ENCODE data around the gene OLFML2A. TPM values are rescaled to one million over a fixed set of nuclear protein-coding genes. Genes with fewer than 3 reads are reported as not detected.

The OLFML2A gene
- polyA plus RNA-seq, 1 donor = 11.7 TPM

GRCh38 chr9:124759327-124759726, 17.6 kb upstream of the OLFML2A start:
- WGBS (ENCODE audit: insufficient coverage, low lambda C conversion rate) = no CpG with 5 or more reads among the region's 2 CpGs
- no peaks in the 10 kb centered on the region for H3K9me3 ChIP-seq (ENCODE audit: control insufficient read depth, low read depth, low read length)
- H3K27me3 ChIP-seq (ENCODE audit: control insufficient read depth, insufficient read depth, low read length) = no peaks in the 10 kb centered on the region
- H3K27ac ChIP-seq (ENCODE audit: low read length) = no peak overlapping the region
- DNase-seq = no peak
- peaks cover 2% of the 10 kb centered on the region for H3K4me1 ChIP-seq (ENCODE audit: control insufficient read depth, insufficient read depth, low read length)
- no peak overlapping the region for H3K4me3 ChIP-seq (ENCODE audit: low read length)
- H3K36me3 ChIP-seq (ENCODE audit: control insufficient read depth, insufficient read depth, low read length) = no peaks in the 10 kb centered on the region

GRCh38 chr9:124760719-124761118, 16.2 kb upstream of the OLFML2A start:
- WGBS (ENCODE audit: insufficient coverage, low lambda C conversion rate) = 100% methylated on average over 1 of the region's 2 CpGs
- Histone ChIP-seq H3K4me3 (ENCODE audit: low read length) (no peak overlapping the region), H3K9me3 (ENCODE audit: control insufficient read depth, low read depth, low read length) (no peaks in the 10 kb centered on the region), H3K36me3 (ENCODE audit: control insufficient read depth, insufficient read depth, low read length) (no peaks in the 10 kb centered on the region), H3K4me1 (ENCODE audit: control insufficient read depth, insufficient read depth, low read length) (peaks cover 2% of the 10 kb centered on the region), H3K27me3 (ENCODE audit: control insufficient read depth, insufficient read depth, low read length) (no peaks in the 10 kb centered on the region), H3K27ac (ENCODE audit: low read length) (no peak overlapping the region)
- DNase-seq = no peak

GRCh38 chr9:124761196-124761595, 15.7 kb upstream of the OLFML2A start:
- H3K36me3 ChIP-seq (ENCODE audit: control insufficient read depth, insufficient read depth, low read length) = no peaks in the 10 kb centered on the region
- H3K4me1 ChIP-seq (ENCODE audit: control insufficient read depth, insufficient read depth, low read length) = no peaks in the 10 kb centered on the region
- no CpG with 5 or more reads among the region's 2 CpGs for WGBS (ENCODE audit: insufficient coverage, low lambda C conversion rate)
- no peak overlapping the region for H3K4me3 ChIP-seq (ENCODE audit: low read length)
- no peaks in the 10 kb centered on the region for H3K27me3 ChIP-seq (ENCODE audit: control insufficient read depth, insufficient read depth, low read length)
- no peaks in the 10 kb centered on the region for H3K9me3 ChIP-seq (ENCODE audit: control insufficient read depth, low read depth, low read length)
- H3K27ac ChIP-seq (ENCODE audit: low read length) = no peak overlapping the region
- DNase-seq = no peak

- Histone ChIP-seq H3K9me3 (ENCODE audit: control insufficient read depth, low read depth, low read length) (no peaks in the 10 kb centered on the region), H3K36me3 (ENCODE audit: control insufficient read depth, insufficient read depth, low read length) (no peaks in the 10 kb centered on the region), H3K4me1 (ENCODE audit: control insufficient read depth, insufficient read depth, low read length) (no peaks in the 10 kb centered on the region), H3K4me3 (ENCODE audit: low read length) (no peak overlapping the region), H3K27me3 (ENCODE audit: control insufficient read depth, insufficient read depth, low read length) (no peaks in the 10 kb centered on the region), H3K27ac (ENCODE audit: low read length) (no peak overlapping the region)
- DNase-seq = no peak
- 90% methylated on average over 3 of the region's 3 CpGs for WGBS (ENCODE audit: insufficient coverage, low lambda C conversion rate)
These were observed 15.2 kb upstream of the OLFML2A start for GRCh38 chr9:124761710-124762109.

GRCh38 chr9:124762633-124763032, 14.3 kb upstream of the OLFML2A start:
- no peak for DNase-seq
- Histone ChIP-seq H3K4me1 (ENCODE audit: control insufficient read depth, insufficient read depth, low read length) (no peaks in the 10 kb centered on the region), H3K27me3 (ENCODE audit: control insufficient read depth, insufficient read depth, low read length) (peaks cover 2% of the 10 kb centered on the region), H3K36me3 (ENCODE audit: control insufficient read depth, insufficient read depth, low read length) (no peaks in the 10 kb centered on the region), H3K27ac (ENCODE audit: low read length) (no peak overlapping the region), H3K9me3 (ENCODE audit: control insufficient read depth, low read depth, low read length) (no peaks in the 10 kb centered on the region), H3K4me3 (ENCODE audit: low read length) (no peak overlapping the region)
- 100% methylated on average over 3 of the region's 3 CpGs for WGBS (ENCODE audit: insufficient coverage, low lambda C conversion rate)

GRCh38 chr9:124764774-124765438, 12.0 kb upstream of the OLFML2A start:
- H3K4me3 ChIP-seq (ENCODE audit: low read length) = no peak overlapping the region
- H3K27me3 ChIP-seq (ENCODE audit: control insufficient read depth, insufficient read depth, low read length) = peaks cover 9% of the 10 kb centered on the region
- H3K36me3 ChIP-seq (ENCODE audit: control insufficient read depth, insufficient read depth, low read length) = no peaks in the 10 kb centered on the region
- no peaks in the 10 kb centered on the region for H3K4me1 ChIP-seq (ENCODE audit: control insufficient read depth, insufficient read depth, low read length)
- no peak overlapping the region for H3K27ac ChIP-seq (ENCODE audit: low read length)
- no peaks in the 10 kb centered on the region for H3K9me3 ChIP-seq (ENCODE audit: control insufficient read depth, low read depth, low read length)
- DNase-seq = no peak
- WGBS (ENCODE audit: insufficient coverage, low lambda C conversion rate) = 72% methylated on average over 3 of the region's 6 CpGs

- no peak for DNase-seq
- Histone ChIP-seq H3K36me3 (ENCODE audit: control insufficient read depth, insufficient read depth, low read length) (no peaks in the 10 kb centered on the region), H3K4me1 (ENCODE audit: control insufficient read depth, insufficient read depth, low read length) (no peaks in the 10 kb centered on the region), H3K27ac (ENCODE audit: low read length) (no peak overlapping the region), H3K27me3 (ENCODE audit: control insufficient read depth, insufficient read depth, low read length) (peaks cover 14% of the 10 kb centered on the region), H3K9me3 (ENCODE audit: control insufficient read depth, low read depth, low read length) (no peaks in the 10 kb centered on the region), H3K4me3 (ENCODE audit: low read length) (no peak overlapping the region)
- 85% methylated on average over 4 of the region's 6 CpGs for WGBS (ENCODE audit: insufficient coverage, low lambda C conversion rate)
These were observed 11.5 kb upstream of the OLFML2A start for GRCh38 chr9:124765439-124765835.

- H3K27ac ChIP-seq (ENCODE audit: low read length) = no peak overlapping the region
- no peak for DNase-seq
- WGBS (ENCODE audit: insufficient coverage, low lambda C conversion rate) = 100% methylated on average over 1 of the region's 1 CpG
- H3K4me3 ChIP-seq (ENCODE audit: low read length) = no peak overlapping the region
- H3K36me3 ChIP-seq (ENCODE audit: control insufficient read depth, insufficient read depth, low read length) = no peaks in the 10 kb centered on the region
- peaks cover 14% of the 10 kb centered on the region for H3K27me3 ChIP-seq (ENCODE audit: control insufficient read depth, insufficient read depth, low read length)
- no peaks in the 10 kb centered on the region for H3K9me3 ChIP-seq (ENCODE audit: control insufficient read depth, low read depth, low read length)
- no peaks in the 10 kb centered on the region for H3K4me1 ChIP-seq (ENCODE audit: control insufficient read depth, insufficient read depth, low read length)
These were observed 10.6 kb upstream of the OLFML2A start for GRCh38 chr9:124766326-124766725.

GRCh38 chr9:124766815-124767554, 9.9 kb upstream of the OLFML2A start:
- H3K4me1 ChIP-seq (ENCODE audit: control insufficient read depth, insufficient read depth, low read length) = no peaks in the 10 kb centered on the region
- no peak overlapping the region for H3K27ac ChIP-seq (ENCODE audit: low read length)
- no peaks in the 10 kb centered on the region for H3K36me3 ChIP-seq (ENCODE audit: control insufficient read depth, insufficient read depth, low read length)
- no peaks in the 10 kb centered on the region for H3K9me3 ChIP-seq (ENCODE audit: control insufficient read depth, low read depth, low read length)
- peaks cover 14% of the 10 kb centered on the region for H3K27me3 ChIP-seq (ENCODE audit: control insufficient read depth, insufficient read depth, low read length)
- no peak overlapping the region for H3K4me3 ChIP-seq (ENCODE audit: low read length)
- no CpG with 5 or more reads among the region's 4 CpGs for WGBS (ENCODE audit: insufficient coverage, low lambda C conversion rate)
- DNase-seq = no peak

- no CpG with 5 or more reads among the region's 2 CpGs for WGBS (ENCODE audit: insufficient coverage, low lambda C conversion rate)
- no peak overlapping the region for H3K27ac ChIP-seq (ENCODE audit: low read length)
- H3K9me3 ChIP-seq (ENCODE audit: control insufficient read depth, low read depth, low read length) = no peaks in the 10 kb centered on the region
- no peaks in the 10 kb centered on the region for H3K36me3 ChIP-seq (ENCODE audit: control insufficient read depth, insufficient read depth, low read length)
- no peak for DNase-seq
- H3K4me1 ChIP-seq (ENCODE audit: control insufficient read depth, insufficient read depth, low read length) = no peaks in the 10 kb centered on the region
- peaks cover 14% of the 10 kb centered on the region for H3K27me3 ChIP-seq (ENCODE audit: control insufficient read depth, insufficient read depth, low read length)
- no peak overlapping the region for H3K4me3 ChIP-seq (ENCODE audit: low read length)
These were observed 9.1 kb upstream of the OLFML2A start for GRCh38 chr9:124767821-124768220.

GRCh38 chr9:124768334-124768733, 8.6 kb upstream of the OLFML2A start:
- Histone ChIP-seq H3K27me3 (ENCODE audit: control insufficient read depth, insufficient read depth, low read length) (peaks cover 14% of the 10 kb centered on the region), H3K4me1 (ENCODE audit: control insufficient read depth, insufficient read depth, low read length) (no peaks in the 10 kb centered on the region), H3K27ac (ENCODE audit: low read length) (no peak overlapping the region), H3K36me3 (ENCODE audit: control insufficient read depth, insufficient read depth, low read length) (no peaks in the 10 kb centered on the region), H3K4me3 (ENCODE audit: low read length) (peak overlapping the region; percentile 16), H3K9me3 (ENCODE audit: control insufficient read depth, low read depth, low read length) (no peaks in the 10 kb centered on the region)
- WGBS (ENCODE audit: insufficient coverage, low lambda C conversion rate) = 63% methylated on average over 1 of the region's 3 CpGs
- no peak for DNase-seq
